NCI-H748 (cell line): ENCODE measurements around the gene SLC15A1.
"Not testable (repeated sequence)": the region's sequence is repeated elsewhere in the genome, so short reads cannot be mapped to it uniquely, and the experiment has no call there.

ENCODE experiments used
- DNase-seq: peaks from one replicate; lab custom pipeline; 2025; ENCODE audit not compliant: unreplicated experiment; lab: John Stamatoyannopoulos, UW

Gene SLC15A1

GRCh38 chr13:98754468-98754867 lies 2.0 kb upstream of the SLC15A1 start:
- not testable (repeated sequence) for DNase-seq

DNA sequence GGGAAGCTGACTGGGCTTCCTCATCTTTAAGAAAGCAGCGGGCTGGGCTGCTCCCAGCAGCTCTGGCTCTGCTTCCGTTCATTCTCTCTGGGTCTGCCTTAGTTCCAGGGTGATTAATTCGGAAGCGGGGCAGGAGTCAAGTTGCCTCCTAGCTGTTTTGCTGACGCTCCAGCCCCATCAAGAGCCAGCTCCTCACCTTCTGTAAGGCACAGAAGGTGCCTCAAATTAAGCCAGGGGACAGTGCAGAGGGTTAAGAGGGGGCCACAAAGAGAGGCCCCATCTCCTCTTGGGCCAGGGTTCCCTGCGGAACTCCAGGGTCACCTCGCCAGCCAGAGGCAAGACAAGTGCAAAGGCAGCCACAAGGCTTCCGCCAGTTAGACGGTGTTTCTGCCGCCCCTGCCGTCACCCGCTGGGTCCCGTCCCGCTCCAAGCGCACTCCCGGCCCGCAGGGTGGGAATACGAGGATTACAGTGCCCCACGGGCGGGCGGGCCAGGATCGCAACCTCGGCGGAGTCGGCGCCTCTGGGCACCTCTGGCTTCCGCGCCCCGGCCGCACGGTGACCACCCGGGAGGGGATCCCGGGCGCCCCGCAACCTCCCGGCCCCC lies 508 bp downstream of the SLC15A1 start:
- peak; percentile 33 for DNase-seq

GRCh38 chr13:98751367-98751782 lies 1.1 kb downstream of the SLC15A1 start:
- DNase-seq, result peak; percentile 27

DNA sequence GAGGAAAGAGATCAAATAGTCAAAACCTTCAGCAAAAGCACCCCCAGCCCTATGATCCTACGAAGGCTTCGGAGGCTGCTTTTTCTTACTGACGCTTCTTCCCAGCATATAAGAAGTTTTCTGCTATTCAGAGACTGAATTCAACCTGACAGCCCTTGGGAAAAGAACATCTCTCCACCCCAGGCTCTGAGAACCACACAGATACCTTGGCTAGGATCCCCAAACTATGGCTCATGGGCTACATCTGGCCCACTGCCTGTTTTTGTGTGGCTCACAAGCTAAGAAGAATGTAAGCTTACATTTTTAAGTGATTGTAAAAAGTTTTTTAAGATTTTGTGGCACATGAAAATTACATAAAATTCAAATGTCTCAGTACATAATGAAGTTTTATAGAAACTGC lies 3.0 kb downstream of the SLC15A1 start:
- DNase-seq, result no peak

DNA sequence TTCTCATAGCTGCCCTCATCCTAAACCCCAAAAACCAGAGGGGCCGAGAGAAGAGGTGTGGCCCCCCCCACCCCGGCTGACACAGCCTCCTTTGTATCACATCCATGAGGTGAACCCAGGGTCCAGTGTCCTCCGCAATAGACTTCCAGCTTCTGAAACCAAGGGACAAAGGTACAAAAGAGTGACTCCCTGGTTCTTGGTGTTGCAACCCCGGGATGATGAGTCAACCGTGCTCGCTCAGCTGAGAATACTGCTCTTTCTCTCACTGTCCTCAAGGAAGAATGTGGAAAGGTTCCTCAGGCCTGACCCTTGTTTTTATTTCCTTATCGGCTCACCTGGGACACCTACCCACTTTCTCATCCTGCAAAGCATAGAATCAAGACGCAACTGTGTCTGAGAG lies 5.5 kb downstream of the SLC15A1 start:
- no peak for DNase-seq

DNA sequence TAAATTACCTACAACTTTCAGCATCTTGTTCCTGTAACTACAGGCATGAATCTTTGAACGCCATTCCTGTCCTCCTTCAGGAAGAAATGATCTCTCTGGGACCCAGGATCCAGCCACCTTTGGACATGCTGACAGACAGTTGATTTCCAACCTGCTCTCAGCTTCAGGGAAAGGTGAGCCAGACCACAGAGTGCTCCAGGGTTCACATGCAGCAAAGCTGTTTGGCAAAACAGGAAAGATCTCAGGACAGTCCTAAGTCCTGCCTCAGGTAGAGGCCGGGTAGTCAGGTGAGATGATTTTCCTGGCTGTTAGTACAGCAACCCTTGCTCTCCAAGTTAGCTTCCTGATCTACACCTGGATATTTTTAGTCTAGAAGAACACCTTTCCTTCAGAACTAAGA lies 9.1 kb downstream of the SLC15A1 start:
- DNase-seq, result no peak

DNA sequence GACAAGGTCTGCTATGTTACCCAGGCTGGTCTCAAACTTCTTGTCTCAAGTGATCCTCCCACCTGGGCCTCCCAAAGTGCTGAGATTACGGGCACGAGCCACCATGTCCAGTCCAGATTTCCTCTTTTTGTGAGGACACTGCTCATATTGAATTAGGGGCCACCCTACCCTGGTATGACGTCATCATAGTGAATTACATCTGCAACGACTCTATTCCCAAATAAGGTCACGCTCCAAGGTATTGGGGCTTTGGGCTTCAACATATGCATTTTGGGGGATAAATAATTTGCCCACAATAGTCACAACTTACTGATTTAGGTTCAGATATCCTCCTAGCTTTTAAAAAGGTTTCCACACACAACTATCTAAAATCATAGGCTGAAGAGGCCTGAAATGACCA lies 9.5 kb downstream of the SLC15A1 start:
- no peak for DNase-seq

GRCh38 chr13:98741741-98742435 lies 10.6 kb downstream of the SLC15A1 start:
- DNase-seq, result no peak

DNA sequence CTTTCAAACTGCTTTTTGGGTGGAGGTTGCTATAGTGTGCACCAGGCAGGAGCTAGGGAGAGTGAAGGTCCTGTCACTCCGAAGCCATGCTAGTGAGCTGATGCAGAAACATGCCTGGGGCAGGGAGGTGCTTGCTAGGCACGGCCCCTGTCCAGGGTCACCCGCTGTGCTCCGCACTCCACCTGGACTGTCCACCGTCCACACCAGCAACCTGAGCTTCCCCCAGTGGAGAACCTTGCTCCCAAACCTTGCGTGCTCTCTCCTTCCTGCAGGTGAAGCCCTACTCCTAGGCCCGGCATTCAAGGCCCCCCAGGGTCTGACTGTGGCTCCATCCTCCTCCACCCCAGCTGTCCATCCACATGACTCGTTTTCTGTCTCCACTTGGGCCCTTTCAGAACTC lies 12.3 kb downstream of the SLC15A1 start:
- no peak for DNase-seq

DNA sequence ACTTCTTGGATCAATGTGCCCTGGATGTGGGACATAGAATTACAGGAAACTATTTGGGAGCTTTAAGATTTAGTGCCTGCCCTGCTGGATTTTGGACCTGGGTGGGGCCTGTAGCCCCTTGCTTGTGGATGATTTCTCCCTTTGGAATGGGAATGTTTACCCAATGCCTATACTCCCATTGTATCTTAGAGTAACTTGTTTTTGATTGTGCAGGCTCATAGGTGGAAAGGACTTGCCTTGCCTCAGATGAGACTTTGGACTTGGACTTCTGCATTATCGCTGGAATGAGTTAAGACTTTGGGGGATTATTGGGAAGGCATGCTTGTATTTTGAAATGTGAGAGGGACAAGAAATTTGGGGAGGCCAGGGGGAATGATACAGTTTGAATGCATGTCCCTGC lies 13.5 kb downstream of the SLC15A1 start:
- DNase-seq, result no peak

DNA sequence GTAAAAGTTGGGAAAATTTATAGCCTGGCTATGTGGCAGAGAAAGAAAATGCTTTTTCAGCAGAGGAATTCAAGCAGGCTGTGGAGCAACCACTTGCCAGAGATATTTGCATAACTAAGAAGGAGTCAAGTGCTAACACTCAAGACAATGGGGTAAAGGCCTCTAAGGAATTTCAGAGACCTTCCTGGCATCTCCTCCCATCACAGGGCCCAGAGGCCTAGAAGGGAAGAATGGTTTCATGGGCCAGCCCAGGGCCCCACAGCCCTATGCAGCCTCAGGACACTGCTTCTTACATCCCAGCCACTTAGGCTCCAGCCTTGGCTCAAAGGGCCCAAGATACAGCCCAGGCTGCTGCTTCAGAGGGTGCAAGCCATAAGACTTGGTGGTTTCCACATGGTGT lies 14.3 kb downstream of the SLC15A1 start:
- DNase-seq, result no peak

DNA sequence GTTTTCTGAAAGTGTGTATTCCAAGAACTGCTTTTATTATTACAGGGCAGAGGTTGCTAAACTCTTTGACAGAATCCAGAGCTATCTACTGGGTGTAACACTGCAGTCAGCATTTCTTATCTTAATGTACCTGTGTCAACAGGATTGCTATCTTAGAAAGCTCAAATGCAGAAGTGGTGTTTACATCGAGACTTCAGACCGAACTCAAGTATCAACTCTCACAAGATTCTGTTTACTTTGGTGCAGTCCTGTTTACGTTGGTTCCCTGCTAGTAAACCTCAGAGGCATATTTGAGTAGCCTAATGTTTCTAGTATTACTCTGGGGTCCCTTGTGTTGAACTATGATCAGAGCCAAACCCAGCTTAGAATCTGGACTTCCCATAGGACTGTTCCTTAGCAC lies 20.5 kb downstream of the SLC15A1 start:
- DNase-seq, result no peak

DNA sequence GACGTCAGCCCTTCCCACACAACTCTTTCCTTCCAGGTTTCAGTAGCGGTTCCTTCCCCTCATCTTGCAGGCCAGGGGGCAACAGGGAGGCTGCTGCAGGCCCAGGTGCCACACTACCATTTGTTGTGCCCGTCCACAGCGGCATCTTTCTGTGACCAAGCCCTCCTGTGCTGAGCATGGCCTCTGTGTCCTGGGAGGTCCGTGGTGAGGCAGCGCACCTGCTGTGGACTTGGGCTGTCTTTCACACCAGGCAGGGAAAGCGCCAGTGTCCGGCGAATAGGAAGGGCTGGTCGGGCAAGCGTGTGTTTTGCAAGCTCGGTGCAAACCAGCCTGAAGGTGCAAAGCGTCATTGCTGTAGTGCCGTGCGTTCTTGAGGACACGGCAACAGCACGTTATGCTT lies 21.4 kb downstream of the SLC15A1 start:
- DNase-seq, result no peak

GRCh38 chr13:98730441-98730840 lies 22.0 kb downstream of the SLC15A1 start:
- DNase-seq, result no peak

- DNase-seq, result no peak
These were observed 22.8 kb downstream of the SLC15A1 start for GRCh38 chr13:98729658-98730057.

DNA sequence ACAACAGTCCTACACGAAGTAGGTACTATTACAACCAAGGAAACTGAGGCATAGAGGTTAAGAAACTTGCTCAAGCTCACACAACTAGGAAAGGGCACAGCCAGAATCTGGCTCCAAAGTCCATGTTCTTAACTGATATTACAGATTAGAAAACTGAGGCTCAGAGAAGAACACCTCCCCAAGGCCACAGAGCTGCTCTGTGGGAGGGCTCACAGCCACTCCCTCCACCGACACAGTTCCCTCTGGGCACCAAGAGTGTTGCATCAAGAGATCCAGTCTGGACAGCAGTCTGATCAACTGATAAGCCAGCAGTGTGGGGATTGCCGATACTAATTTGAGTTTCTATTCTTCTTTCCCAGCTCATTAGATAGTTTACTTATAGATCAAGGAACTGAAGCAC lies 29.5 kb downstream of the SLC15A1 start:
- no peak for DNase-seq

DNA sequence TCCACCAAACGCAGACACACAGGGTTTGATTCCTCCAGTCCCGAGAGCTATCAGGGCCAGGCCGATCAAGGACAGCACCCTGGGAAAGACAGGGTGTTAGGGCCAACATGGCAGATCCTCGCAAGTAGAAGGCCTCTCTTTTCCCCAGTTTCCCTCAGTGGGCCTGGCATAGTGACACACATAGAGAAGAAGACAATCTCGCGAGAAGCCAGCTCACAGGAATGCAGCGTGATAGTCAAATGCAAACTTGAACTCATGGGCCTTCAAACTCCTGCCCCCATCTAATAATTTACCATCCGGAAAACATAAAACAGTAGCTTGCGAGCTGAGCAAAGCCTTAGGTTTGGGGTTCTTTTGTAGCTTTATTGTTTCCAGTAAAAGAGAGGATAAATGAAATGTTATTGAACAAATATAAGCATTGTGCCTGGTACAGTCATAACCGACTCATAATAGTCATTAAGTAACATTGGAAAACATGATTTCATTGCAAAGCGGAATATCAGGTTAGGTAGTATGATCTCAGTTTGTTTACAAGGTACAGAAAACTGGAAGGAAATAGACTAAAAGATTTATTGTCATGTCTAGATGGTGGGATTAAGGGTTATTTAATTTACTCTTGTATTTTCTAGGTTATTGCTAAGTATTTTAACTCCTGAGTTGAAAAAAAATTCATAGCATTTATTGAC lies 30.5 kb downstream of the SLC15A1 start:
- no peak for DNase-seq

GRCh38 chr13:98719527-98720250 lies 32.8 kb downstream of the SLC15A1 start:
- DNase-seq, result no peak

DNA sequence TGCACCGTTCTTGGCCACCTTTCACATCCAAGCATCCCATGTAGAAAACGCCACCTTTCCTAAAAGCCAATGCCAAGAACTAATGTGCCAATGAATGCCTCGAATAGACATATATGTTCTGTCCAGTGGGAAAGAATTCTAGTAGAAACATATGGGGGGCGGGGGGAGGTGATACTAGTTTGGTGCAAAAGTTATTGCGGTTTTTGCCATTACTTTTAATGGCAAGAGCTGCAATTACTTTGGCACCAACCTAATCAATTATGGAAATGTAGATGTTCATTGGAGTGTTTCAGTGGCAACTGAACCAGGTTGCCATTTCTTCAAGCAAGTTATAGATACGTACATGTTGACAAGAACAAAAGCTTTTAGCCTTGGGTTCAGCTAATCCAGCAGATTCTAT lies 34.6 kb downstream of the SLC15A1 start:
- DNase-seq, result no peak

DNA sequence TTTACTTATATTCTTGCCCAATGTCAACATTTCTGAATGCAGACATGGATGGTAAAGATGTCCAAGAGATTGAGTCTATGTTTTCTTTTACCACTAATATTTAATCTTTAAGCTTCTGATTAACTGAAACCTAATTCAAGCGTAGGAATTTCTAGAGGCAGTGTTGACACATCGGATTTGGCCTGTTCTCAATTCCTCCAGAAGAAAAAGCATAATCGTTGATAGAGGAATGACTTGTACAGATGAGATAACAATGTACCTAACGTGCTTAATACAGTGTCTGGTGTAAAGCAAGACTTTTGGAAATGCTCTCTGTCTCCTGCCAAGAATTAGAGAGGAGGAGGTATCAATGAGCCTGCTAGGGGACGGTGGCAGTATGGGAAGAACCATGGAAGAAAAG lies 35.2 kb downstream of the SLC15A1 start:
- no peak for DNase-seq

- DNase-seq, result no peak
These were observed 42.0 kb downstream of the SLC15A1 start for GRCh38 chr13:98710521-98710920.
